ENCODE results near the gene RNF220.

DNA sequence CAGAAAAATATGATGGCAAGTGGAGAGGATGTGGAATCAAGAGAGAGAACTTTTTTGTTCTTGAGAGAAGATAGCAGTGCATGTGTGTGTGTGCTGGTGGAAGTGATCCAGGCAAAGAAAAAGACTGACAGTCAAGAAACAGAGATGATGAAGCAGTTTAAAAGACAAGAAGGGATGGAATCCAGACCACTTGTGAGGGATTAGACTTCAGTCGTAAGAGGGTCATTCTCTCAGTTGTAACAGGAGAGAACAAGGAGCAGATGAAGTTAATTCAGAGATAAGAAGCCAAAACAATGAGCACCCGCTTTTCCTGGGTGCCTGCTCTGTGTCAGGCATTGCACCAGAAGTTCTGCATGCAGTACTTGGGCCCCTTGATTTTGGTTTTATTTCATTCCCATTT lies 76.6 kb downstream of the RNF220 start:
- TF ChIP-seq, protein P1, sequence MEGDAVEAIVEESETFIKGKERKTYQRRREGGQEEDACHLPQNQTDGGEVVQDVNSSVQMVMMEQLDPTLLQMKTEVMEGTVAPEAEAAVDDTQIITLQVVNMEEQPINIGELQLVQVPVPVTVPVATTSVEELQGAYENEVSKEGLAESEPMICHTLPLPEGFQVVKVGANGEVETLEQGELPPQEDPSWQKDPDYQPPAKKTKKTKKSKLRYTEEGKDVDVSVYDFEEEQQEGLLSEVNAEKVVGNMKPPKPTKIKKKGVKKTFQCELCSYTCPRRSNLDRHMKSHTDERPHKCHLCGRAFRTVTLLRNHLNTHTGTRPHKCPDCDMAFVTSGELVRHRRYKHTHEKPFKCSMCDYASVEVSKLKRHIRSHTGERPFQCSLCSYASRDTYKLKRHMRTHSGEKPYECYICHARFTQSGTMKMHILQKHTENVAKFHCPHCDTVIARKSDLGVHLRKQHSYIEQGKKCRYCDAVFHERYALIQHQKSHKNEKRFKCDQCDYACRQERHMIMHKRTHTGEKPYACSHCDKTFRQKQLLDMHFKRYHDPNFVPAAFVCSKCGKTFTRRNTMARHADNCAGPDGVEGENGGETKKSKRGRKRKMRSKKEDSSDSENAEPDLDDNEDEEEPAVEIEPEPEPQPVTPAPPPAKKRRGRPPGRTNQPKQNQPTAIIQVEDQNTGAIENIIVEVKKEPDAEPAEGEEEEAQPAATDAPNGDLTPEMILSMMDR (IDR thresholded peaks at IDR 0.05) = no peak
- no peak for TF ChIP-seq POLR2A (IDR thresholded peaks at IDR 0.05)

Data from heart left ventricle (tissue), 13 donors.